GM19193 (cell line): ENCODE measurements around the gene IGF1R.

Experiments used
- POLR2A ChIP-seq: IDR thresholded peaks from 4 replicates; pipeline ENCODE4 v1.6.1; 2011; ENCODE audit not compliant: insufficient read depth, insufficient read length; ENCODE audit errors: extremely low read depth

IGF1R gene

GRCh38 chr15:98853161-98853560 is 204.8 kb downstream of the IGF1R start:
- TF ChIP-seq POLR2A = no peak

- no peak for TF ChIP-seq POLR2A
These were observed 205.5 kb downstream of the IGF1R start for GRCh38 chr15:98853617-98854420.

- TF ChIP-seq POLR2A = no peak
These were observed 206.2 kb downstream of the IGF1R start for GRCh38 chr15:98854496-98854895.

GRCh38 chr15:98855067-98855814 is 206.9 kb downstream of the IGF1R start:
- TF ChIP-seq POLR2A = no peak

GRCh38 chr15:98855815-98856531 is 207.6 kb downstream of the IGF1R start:
- TF ChIP-seq POLR2A = no peak

DNA sequence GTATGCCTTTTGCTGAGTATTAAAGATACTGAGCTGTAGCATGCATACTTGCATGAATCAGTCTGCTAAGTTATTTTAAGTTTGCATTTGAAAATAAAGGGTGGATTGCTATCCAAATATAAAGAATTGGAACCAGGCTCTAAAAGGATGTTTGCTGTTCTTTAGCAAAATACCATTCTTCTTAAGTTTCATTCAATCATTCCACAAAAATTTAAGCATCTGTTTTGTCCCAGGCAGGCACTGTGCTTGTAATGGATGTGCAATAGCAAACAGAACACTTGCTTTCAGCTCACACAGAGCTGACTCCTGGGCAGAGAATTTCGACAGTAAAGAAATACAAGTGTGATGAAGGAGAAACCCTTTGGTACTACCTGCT is 208.2 kb downstream of the IGF1R start:
- no peak for TF ChIP-seq POLR2A

- TF ChIP-seq POLR2A = no peak
These were observed 210.3 kb downstream of the IGF1R start for GRCh38 chr15:98858610-98859023.

DNA sequence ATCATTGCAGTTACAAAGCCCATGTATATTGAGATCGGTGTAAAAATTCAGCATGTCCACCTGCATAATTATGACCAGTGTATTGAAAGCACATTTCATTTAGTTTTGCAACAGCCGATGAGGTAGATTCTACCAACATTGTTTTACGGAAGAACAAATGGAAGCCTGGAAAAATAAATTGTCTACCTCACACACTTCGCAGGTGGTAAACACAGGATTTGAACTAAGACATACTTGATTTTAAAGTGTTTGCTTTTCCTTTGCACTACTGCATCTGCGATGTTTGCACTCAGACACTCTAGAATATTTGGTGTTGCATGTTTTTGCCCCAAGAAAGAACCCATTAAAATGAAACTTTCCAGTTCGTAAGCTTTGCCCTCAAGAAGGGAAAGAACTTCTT is 210.8 kb downstream of the IGF1R start:
- no peak for TF ChIP-seq POLR2A

GRCh38 chr15:98860281-98861041 is 212.1 kb downstream of the IGF1R start:
- TF ChIP-seq POLR2A = no peak

GRCh38 chr15:98861188-98861587 is 212.8 kb downstream of the IGF1R start:
- no peak for TF ChIP-seq POLR2A

GRCh38 chr15:98863983-98864382 is 215.6 kb downstream of the IGF1R start:
- TF ChIP-seq POLR2A = no peak

DNA sequence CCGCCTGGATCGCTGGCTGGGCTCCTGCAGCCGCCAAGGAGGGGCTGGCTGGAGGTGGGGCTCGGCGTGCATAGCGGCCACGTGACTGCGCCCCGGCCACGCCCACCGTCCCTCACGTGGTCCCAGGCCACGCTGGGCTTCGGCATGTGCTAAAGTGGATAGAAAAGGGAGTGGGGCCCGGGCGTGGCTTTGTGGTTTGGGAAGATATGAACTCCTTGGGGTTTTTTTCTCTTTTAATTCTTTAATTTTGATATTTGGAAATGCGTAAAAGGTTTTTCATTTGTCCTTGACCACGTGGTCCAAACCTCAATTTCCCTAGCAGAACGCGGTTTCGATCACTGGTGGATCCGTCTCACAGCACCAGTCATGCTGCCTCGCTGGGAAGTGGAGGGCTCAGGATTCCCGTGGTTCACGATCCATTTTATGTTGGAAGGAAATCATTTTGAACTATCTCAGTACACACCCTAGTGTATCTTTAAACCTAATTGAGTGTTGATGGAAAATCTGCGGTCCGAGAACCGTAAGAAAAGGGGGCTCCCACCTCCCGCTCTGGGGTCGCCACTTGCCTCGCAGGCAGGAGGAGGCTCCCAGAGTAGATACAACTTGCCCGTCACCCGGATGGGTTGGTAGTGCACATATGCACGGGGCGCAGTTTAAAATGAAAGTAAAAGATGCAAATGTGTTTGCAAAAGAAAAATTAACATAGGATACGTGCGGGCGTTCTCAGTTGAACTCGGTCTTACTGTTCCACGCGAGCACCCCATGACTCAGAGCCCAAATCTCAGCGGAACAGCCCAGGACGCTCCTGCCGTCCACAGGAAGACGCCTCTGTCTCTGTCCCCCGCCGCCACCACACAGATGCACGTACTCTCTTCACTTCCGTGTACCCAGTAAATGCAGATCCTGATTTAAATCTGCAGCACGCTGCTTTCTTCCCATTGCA is 217.3 kb downstream of the IGF1R start:
- TF ChIP-seq POLR2A = no peak

DNA sequence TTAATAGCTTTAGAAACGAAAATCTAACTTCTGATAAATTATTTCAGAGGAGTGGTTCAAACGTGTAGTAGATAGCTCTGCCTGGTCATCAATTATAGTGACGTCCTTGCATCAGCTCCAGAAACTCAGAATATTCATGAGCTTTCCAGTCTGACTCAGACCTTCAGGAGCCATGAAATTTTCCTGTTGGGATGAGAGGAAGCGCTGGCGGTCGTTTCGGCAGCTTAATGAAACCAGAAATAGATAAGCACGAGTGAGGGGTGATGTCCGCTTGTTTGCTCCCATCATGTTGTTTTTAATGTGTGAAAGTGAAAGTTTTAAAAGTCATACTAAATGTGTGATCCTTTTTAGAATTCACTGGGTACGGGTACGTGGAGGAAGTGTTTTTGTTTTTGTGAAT is 218.2 kb downstream of the IGF1R start:
- TF ChIP-seq POLR2A = no peak

DNA sequence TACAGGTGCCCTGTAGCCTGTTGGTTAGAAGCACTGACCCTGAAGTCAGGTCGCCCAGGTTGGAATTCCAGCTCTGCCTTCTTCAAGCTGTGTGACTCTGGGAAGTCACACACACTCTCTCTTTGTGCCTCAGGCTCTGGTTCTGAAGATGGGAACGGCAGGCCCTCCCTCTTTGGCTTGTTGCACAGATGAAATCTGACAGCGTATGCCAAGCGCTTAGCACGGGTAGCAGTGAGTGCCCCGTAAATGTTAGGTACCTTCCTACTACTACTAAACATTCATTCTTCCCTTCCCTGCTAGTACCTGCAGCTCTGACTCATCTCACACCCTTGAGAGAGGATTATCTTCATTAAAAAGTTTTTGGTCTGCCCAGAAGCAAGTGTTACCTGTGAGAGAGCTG is 220.2 kb downstream of the IGF1R start:
- no peak for TF ChIP-seq POLR2A
